Activated B cell treated with CpG ODN at 0.5 μM for 24 hours (primary cell): Measurements from ENCODE around the gene MED16. TPM values are rescaled to one million over a fixed set of nuclear protein-coding genes. Genes with fewer than 3 reads are reported as not detected.

ENCODE experiments used
- ATAC-seq: fragments of 200-7000 bp; cut with Tn5 transposase; one replicate; pipeline ENCODE4 v1.10.0; 2021; ENCODE audit warnings: low read depth, mild to moderate bottlenecking, moderate library complexity
- CTCF ChIA-PET: fragments of 350-600 bp; sonication (Branson Sonifier 250); formaldehyde crosslinking; loops from one replicate; lab custom pipeline; 2021; ENCODE audit warnings: antibody characterized with exemption; lab: Charles Lee
- POLR2A ChIA-PET: fragments of 350-600 bp; sonication (Branson Sonifier 250); formaldehyde crosslinking; loops from one replicate; lab custom pipeline; 2021; ENCODE audit warnings: antibody characterized with exemption; lab: Charles Lee
- DNase-seq: peaks from one replicate; pipeline ENCODE4 v3.0.0; 2022
- H3K27ac Mint-ChIP-seq: one replicate; pipeline ENCODE4 v1.8.0; 2020; ENCODE audit warnings: mixed read lengths
- H3K27me3 Mint-ChIP-seq: one replicate; pipeline ENCODE4 v1.8.0; 2021; ENCODE audit warnings: mixed read lengths
- H3K36me3 Mint-ChIP-seq: one replicate; pipeline ENCODE4 v1.8.0; 2021; ENCODE audit warnings: low read depth, mixed read lengths
- H3K4me1 Mint-ChIP-seq: one replicate; pipeline ENCODE4 v1.8.0; 2021; ENCODE audit warnings: mixed read lengths
- H3K4me3 Mint-ChIP-seq: one replicate; pipeline ENCODE4 v1.8.0; 2020; ENCODE audit warnings: mild to moderate bottlenecking, mixed read lengths
- H3K9me3 Mint-ChIP-seq: one replicate; pipeline ENCODE4 v1.8.0; 2020; ENCODE audit warnings: mixed read lengths
- CTCF ChIP-seq: fragments of 200-600 bp; IDR thresholded peaks from one replicate; pipeline ENCODE4 v1.8.0; 2022; ENCODE audit warnings: antibody characterized with exemption, mild to moderate bottlenecking
- intact Hi-C: fragments of 100-400 bp; cut with micrococcal nuclease; formaldehyde crosslinking; loops from one replicate; pipeline ENCODE4 v1.15.1; 2024
- total RNA-seq: library from RNA; stranded (reverse); gene quantifications from 2 replicates; pipeline ENCODE4 v1.2.3, GENCODE V29; 2022

The MED16 gene
- total RNA-seq, 1 donor from 2014 or later: 79.3 TPM

- no peak for TF ChIP-seq CTCF
- ChIA-PET CTCF (interaction anchor here (1.3 kb wide), 1 partner anchor 53 kb away, joined by 7 read pairs; no protein-coding TSS in a partner anchor), POLR2A (interaction anchor here (0.7 to 1.4 kb wide), 4 partner anchors 10 to 53 kb away, joined by 4 to 10 read pairs (median 5); partner anchors contain the start of genes MED16 and RNU6-9)
- ATAC-seq (no peak), DNase-seq (no peak)
- Mint-ChIP-seq H3K4me3 (peak overlapping the region; percentile 4), H3K9me3 (no peaks in the 10 kb centered on the region), H3K27me3 (no peaks in the 10 kb centered on the region), H3K27ac (no peak overlapping the region), H3K36me3 (no peaks in the 10 kb centered on the region), H3K4me1 (peaks cover 28% of the 10 kb centered on the region)
- intact Hi-C loops: loop anchor here (1.0 kb wide), 3 partner anchors 7 to 53 kb away; partner anchors contain the start of genes MED16 and RNU6-9
Observed at GRCh38 chr19:916645-917322, 23.8 kb upstream of the MED16 start.

GRCh38 chr19:913080-913748 lies 20.2 kb upstream of the MED16 start, which contains the start of gene R3HDM4:
TSS of gene R3HDM4 (minus strand) at chr19:913219. CDS start at chr19:913157, 62 bp downstream.
- POLR2A ChIA-PET: interaction anchor here (0.5 to 2.8 kb wide), 7 partner anchors 20 to 192 kb away, joined by 3 to 19 read pairs (median 7); partner anchors contain the start of genes MED16, RNU6-9 and WDR18
- peak within 1 kb of the TSS; percentile 89 for H3K4me3 Mint-ChIP-seq

DNA sequence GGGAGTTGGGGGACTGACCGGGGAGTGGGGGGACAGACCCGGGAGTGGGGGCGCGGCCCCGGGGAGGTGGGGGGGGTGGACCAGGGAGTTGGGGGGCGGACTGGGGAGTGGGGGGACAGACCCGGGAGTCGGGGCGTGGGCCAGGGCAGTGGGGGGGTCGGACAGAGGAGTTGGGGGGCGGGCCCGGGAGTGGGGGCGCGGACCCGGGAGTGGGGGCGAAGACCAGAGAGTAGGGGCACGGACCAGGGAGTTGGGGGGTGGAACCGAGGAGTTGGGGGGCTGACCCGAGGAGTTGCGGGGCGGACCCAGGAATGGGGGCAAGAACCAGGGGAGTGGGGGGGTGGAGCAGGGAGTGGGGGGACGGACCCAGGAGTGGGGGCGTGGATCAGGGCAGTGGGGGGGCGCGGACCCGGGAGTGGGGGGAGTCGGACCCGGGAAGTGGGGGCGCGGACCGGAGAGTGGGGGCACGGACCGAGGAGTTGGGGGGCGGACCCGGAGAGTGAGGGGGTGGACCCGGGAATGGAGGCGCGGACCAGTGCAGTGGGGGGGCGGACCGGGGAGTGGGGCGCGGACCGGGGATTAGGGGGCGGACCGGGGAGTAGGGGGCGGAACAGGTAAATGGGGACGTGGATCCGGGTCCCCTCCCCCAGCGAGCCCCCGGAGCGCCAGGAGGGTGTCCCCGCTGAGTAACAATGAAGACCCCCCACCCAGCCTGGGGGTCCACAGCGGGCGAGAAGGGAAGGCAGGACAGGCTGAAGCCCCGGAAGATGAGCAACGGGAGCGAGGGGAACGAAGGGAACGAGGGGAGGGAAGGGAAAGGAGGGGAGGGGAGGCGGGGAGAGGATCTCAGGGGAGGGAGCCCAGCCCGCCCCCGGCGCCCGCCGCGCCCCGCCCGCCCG lies 19.4 kb upstream of the MED16 start:
- POLR2A ChIA-PET: interaction anchor here (1.0 to 2.8 kb wide), 3 partner anchors 19 to 71 kb away, joined by 3 to 16 read pairs (median 11); partner anchors contain the start of genes MED16, RNU6-9 and WDR18
- peak overlapping the region; percentile 86 for H3K27ac Mint-ChIP-seq
- no peak for ATAC-seq

More at GRCh38 chr19:913080-913748, 20.2 kb upstream of the MED16 start, which contains the start of gene R3HDM4:
- peaks cover 13% of the 10 kb centered on the region for H3K36me3 Mint-ChIP-seq
- H3K27ac Mint-ChIP-seq: peak within 1 kb of the TSS; percentile 86
- no peaks in the 10 kb centered on the region for H3K27me3 Mint-ChIP-seq
- ATAC-seq (peak; percentile 50), DNase-seq (peak; percentile 85)
- CTCF ChIA-PET: interaction anchor here (2.4 kb wide), 1 partner anchor 49 kb away, joined by 7 read pairs; no protein-coding TSS in a partner anchor
- H3K9me3 Mint-ChIP-seq: no peaks in the 10 kb centered on the region
- H3K4me1 Mint-ChIP-seq: peaks cover 36% of the 10 kb centered on the region
- intact Hi-C loops: no loop called here
- no peak for TF ChIP-seq CTCF

More for the DNA sequence above, 19.4 kb upstream of the MED16 start:
- no peak for DNase-seq
- H3K4me3 Mint-ChIP-seq: peak overlapping the region; percentile 89
- H3K4me1 Mint-ChIP-seq: peaks cover 42% of the 10 kb centered on the region
- intact Hi-C loops: no loop called here
- H3K27me3 Mint-ChIP-seq: no peaks in the 10 kb centered on the region
- no peaks in the 10 kb centered on the region for H3K9me3 Mint-ChIP-seq
- CTCF ChIA-PET: interaction anchor here (2.4 kb wide), 1 partner anchor 48 kb away, joined by 7 read pairs; no protein-coding TSS in a partner anchor
- H3K36me3 Mint-ChIP-seq: peaks cover 13% of the 10 kb centered on the region
- TF ChIP-seq CTCF: no peak
